ENCODE results near the gene TPMT. TPM values are rescaled to one million over a fixed set of nuclear protein-coding genes. Genes with fewer than 3 reads are reported as not detected.

Gene TPMT
- total RNA-seq, 1 experiment from 2014 or later = 9.7 TPM

GRCh38 chr6:18148304-18149025 is 6.4 kb downstream of the TPMT start:
- ChIA-PET POLR2A (no interaction called here), CTCF (no interaction called here)
- no peaks in the 10 kb centered on the region for H3K9me3 ChIP-seq (ENCODE audit: control insufficient read depth, insufficient read depth, low read depth, low read length)
- H3K27me3 ChIP-seq (ENCODE audit: control insufficient read depth, insufficient read depth, low read length) = no peaks in the 10 kb centered on the region
- intact Hi-C loops (cut with micrococcal nuclease; ENCODE audit: unreplicated experiment) = no loop called here
- ATAC-seq (no peak), DNase-seq (ENCODE audit: low read depth, low spot score) (peak; percentile 15)
- H3K27ac ChIP-seq (ENCODE audit: low read length) = no peak overlapping the region
- H3K4me3 ChIP-seq (ENCODE audit: low read depth in 2 of 2, low read length in 2 of 2) = no peak overlapping the region
- H3K4me1 ChIP-seq (ENCODE audit: control insufficient read depth, insufficient read depth, low read length) = no peaks in the 10 kb centered on the region; the same call in 1 of the 2 replicates
- TF ChIP-seq CTCF (IDR thresholded peaks at IDR 0.05) (no peak), REST (IDR thresholded peaks at IDR 0.05; ENCODE audit: insufficient read depth in 1 of 2, low read depth in 2 of 2, low read length in 1 of 2) (no peak), POLR2AphosphoS5 (IDR thresholded peaks at IDR 0.05; ENCODE audit: low read depth, low read length) (no peak), SIN3A (IDR thresholded peaks at IDR 0.05; ENCODE audit: borderline replicate concordance, insufficient read depth, low read depth, low read length) (no peak), TCF7L2 (IDR thresholded peaks at IDR 0.05; ENCODE audit: low read depth, low read length) (no peak)
- in situ Hi-C loops (cut with HindIII; ENCODE audit: low pct_unique_long_range_greater_than_20kb, low sequenced_read_pairs) = no loop called here
- H3K36me3 ChIP-seq (ENCODE audit: control insufficient read depth, insufficient read depth, low read length) = no peaks in the 10 kb centered on the region
- BruUV-seq (replicated peaks) = no TSS peak

- no peak overlapping the region for H3K4me3 ChIP-seq (ENCODE audit: low read depth in 2 of 2, low read length in 2 of 2)
- H3K36me3 ChIP-seq (ENCODE audit: control insufficient read depth, insufficient read depth, low read length) = no peaks in the 10 kb centered on the region
- H3K27me3 ChIP-seq (ENCODE audit: control insufficient read depth, insufficient read depth, low read length) = no peaks in the 10 kb centered on the region
- CTCF ChIA-PET = no interaction called here
- intact Hi-C loops (cut with micrococcal nuclease; ENCODE audit: unreplicated experiment) (no loop called here), in situ Hi-C loops (cut with HindIII; ENCODE audit: low pct_unique_long_range_greater_than_20kb, low sequenced_read_pairs) (no loop called here)
- no peak for DNase-seq (ENCODE audit: low read depth, low spot score)
- ATAC-seq = no peak
- H3K4me1 ChIP-seq (ENCODE audit: control insufficient read depth, insufficient read depth, low read length) = no peaks in the 10 kb centered on the region
- TF ChIP-seq TCF7L2 (IDR thresholded peaks at IDR 0.05; ENCODE audit: low read depth, low read length) = no peak
- TF ChIP-seq SIN3A (IDR thresholded peaks at IDR 0.05; ENCODE audit: borderline replicate concordance, insufficient read depth, low read depth, low read length) = no peak
- no peak for TF ChIP-seq CTCF (IDR thresholded peaks at IDR 0.05)
- no peak for TF ChIP-seq REST (IDR thresholded peaks at IDR 0.05; ENCODE audit: insufficient read depth in 1 of 2, low read depth in 2 of 2, low read length in 1 of 2)
- no peak for TF ChIP-seq POLR2AphosphoS5 (IDR thresholded peaks at IDR 0.05; ENCODE audit: low read depth, low read length)
- H3K9me3 ChIP-seq (ENCODE audit: control insufficient read depth, insufficient read depth, low read depth, low read length) = no peaks in the 10 kb centered on the region
- H3K27ac ChIP-seq (ENCODE audit: low read length) = no peak overlapping the region
- no TSS peak for BruUV-seq (replicated peaks)
- POLR2A ChIA-PET = no interaction called here
These were observed 7.3 kb downstream of the TPMT start for GRCh38 chr6:18147616-18148015.

Data from Panc1 (cell line).